Peyer's patch (tissue), 4 donors: Measurements from ENCODE around the gene EPHA10.

Source experiments
- CTCF ChIP-seq, 6 experiments: fragments of 450-650 bp in 4 of 6; fragments of 200-600 bp in 2 of 6; sonication (generic) in 1 of 6; IDR thresholded peaks; one replicate each; pipeline ENCODE4 v1.5.1; 2017 to 2019; ENCODE audit warnings: antibody characterized with exemption in 6 of 6, mild to moderate bottlenecking in 3 of 6, moderate library complexity in 1 of 6
- POLR2A ChIP-seq, 2 donors: fragments of 450-650 bp; IDR thresholded peaks; one replicate each; pipeline ENCODE4 v1.5.1; 2017; ENCODE audit warnings: antibody characterized with exemption in 2 of 2, mild to moderate bottlenecking in 2 of 2, moderate library complexity in 2 of 2

- TF ChIP-seq CTCF (IDR thresholded peaks at IDR 0.05) (no peak), POLR2A (IDR thresholded peaks at IDR 0.05) (no peak)
Observed at GRCh38 chr1:37714226-37714625, 50.7 kb downstream of the EPHA10 start.
